Midbrain (tissue), 1 donor: ENCODE results near the gene MRPL1.
"Not testable (repeated sequence)": the region's sequence is repeated elsewhere in the genome, so short reads cannot be mapped to it uniquely, and the experiment has no call there.

ENCODE experiments used
- DNase-seq: peaks from one replicate; lab custom pipeline; 2025; lab: John Stamatoyannopoulos, UW

MRPL1 gene

DNA sequence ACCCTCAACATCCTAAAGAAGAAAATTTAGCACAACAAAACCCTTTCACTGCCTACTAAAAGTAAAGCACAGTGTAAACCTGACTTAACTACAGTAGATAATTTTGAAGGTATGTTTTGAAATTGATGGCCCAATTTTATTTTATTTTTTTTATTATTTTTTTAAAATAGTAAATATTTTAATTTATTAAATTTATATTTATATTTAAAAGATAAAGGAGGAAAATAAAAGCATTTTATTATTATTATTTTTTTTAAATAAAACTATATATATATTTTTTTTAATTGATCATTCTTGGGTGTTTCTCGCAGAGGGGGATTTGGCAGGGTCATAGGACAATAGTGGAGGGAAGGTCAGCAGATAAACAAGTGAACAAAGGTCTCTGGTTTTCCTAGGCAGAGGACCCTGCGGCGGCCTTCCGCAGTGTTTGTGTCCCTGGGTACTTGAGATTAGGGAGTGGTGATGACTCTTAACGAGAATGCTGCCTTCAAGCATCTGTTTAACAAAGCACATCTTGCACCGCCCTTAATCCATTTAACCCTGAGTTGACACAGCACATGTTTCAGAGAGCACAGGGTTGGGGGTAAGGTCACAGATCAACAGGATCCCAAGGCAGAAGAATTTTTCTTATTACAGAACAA is 120.4 kb downstream of the MRPL1 start:
- DNase-seq, result not testable (repeated sequence)

DNA sequence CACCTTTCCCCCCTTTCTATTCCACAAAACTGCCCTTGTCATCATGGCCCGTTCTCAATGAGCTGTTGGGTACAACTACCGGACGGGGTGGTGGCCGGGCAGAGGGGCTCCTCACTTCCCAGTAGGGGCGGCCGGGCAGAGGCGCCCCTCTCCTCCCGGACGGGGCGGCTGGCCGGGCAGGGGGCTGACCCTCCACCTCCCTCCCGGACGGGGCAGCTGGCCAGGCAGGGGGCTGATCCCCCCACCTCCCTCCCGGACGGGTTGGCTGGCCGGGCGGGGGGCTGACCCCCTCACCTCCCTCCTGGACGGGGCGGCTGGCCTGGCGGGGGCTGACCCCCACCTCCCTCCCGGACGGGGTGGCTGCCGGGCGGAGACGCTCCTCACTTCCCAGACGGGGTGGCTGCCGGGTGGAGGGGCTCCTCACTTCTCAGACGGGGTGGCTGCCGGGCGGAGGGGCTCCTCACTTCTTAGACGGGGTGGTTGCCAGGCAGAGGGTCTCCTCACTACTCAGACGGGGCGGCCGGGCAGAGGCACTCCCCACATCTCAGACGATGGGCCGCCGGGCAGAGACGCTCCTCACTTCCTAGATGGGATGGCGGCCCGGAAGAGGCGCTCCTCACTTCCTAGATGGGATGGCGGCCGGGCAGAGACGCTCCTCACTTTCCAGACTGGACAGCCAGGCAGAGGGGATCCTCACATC is 121.1 kb downstream of the MRPL1 start:
- not testable (repeated sequence) for DNase-seq

DNA sequence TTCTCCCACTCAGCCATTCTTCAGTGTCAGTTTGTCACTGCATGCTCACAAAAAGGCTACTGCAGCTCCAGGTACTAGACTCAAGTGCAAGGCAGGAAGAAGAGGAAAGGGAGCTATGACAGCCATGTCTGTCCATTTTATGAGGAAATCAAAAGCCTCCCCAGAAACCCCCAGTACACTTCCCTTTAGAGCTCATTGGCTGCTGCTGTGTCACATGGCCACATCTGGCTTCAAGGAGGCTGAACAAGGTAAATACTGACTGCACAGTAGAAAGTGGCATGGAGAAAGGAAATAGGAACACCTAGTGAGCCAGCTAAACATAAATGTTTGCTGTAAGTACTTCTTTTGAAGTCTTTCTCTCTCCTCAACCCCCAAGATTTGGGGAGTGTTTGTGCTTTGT is 127.3 kb downstream of the MRPL1 start:
- no peak for DNase-seq

DNA sequence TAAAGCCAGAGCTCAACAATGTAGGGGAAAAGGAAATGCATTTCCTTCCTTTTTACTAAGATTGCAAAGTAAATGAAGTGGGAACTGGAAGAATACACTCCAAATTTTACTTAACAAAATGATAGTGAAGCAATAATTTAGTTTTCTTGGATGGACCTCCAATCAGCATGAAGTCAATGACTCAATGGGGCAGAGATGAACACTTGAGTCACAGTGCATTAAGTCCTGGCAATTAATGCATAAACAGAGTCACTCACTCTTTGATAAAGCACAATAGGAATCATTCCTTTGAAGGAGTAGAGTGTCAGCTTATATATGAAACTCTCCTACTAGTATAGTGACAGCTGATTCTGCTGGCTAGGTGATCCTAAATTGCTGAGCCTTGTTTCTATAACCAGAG is 127.8 kb downstream of the MRPL1 start:
- DNase-seq, result no peak

DNA sequence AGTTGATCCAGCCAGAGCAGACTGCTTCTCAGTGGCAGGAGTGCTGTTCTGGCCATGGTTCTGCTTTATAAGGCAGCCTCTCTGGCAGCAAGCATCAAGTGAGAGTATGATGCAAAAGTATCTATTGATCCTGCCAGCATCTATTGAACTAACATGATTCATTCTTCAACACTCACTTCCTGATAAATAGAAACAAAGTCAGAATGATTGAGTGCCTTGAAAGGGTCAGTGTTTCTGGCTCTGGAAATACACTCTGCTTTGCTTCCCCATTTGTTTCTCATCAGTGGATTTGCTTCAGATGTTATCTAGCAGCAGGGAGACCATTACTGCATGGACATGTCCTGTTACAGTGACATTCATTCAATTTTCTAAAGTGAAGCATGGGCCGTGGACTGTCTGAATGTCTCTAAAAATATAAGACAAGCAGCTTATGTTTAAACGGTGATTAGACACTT is 128.3 kb downstream of the MRPL1 start:
- no peak for DNase-seq

DNA sequence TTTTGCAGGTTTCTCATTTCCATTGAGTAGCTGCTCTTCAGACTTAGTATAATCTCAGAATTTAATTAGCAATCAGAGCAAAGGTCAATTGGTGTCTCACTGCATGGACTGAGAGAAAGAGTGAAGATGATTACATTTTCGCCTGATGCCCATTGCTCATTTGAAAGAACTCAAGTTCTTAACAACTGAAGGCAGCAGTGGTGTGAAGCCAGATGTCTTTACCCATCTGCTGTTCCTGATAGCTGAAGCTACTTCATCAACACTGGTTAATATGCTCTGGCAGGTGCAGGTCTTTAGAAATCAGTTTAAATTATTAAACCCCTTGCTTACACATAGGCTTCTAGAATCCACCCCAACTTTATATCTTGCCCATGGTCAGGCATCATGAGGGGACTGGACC is 130.0 kb downstream of the MRPL1 start:
- no peak for DNase-seq

DNA sequence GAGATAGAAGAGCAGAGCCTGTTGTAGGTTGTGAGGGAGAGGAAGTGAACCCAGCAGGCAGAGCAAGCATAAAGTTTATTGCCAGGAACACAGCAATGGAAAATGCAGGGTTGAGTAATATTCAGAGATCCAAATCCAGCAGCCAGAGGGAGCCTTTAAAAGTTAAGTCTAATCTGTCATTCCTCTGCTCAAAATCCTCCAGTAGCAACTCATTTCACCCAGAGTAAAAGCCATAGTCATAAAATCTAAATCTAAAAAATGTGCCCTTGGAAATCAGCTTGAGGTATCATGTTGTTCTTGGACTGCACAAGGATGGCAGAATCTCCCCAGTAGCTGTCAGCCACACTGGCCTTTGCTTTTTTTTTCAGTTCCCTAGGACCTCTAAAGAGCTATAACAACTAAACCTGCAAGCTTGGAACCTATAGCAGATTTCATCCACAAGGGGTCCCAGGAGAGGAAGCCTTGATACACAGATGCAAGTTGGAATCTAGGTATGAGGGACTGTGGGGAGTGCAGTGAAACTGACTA is 131.6 kb downstream of the MRPL1 start:
- no peak for DNase-seq

DNA sequence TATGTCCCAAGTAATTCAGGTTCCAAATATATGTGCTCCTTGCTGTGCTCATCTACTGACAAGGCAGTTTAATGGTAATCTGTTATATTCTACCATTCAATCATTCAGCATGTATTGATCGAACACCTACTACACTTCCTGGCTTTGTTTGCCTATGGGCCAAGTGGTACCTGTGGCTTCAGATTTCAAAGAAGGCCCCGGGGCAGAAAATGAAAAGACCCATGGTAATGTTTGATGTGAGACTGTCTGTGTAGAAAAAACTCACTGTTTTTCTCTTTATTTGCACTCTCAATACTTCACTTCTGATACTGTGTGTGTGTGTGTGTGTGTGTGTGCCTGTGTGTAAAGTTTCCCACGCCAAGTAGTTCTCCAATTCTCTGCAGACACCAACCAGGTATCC is 133.4 kb downstream of the MRPL1 start:
- DNase-seq, result no peak

DNA sequence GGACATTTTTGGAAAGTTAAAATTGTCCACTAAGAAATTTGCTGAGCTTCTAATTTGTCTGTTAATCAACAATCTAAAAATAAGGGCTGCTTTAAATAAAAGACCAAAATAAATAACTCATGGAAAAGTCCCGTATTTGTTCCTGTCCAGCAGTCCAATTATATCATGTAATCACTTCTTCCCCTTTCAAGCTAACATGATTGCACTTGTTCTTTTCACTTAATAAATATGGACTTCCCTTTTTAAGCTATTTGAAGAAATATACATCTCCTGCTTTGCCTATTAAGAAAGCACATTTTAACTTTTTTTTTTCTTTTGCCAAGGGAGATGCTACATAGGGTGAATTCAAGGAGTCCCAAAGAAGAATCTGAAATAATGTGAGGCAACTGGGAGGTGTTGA is 138.9 kb downstream of the MRPL1 start:
- DNase-seq, result no peak

DNA sequence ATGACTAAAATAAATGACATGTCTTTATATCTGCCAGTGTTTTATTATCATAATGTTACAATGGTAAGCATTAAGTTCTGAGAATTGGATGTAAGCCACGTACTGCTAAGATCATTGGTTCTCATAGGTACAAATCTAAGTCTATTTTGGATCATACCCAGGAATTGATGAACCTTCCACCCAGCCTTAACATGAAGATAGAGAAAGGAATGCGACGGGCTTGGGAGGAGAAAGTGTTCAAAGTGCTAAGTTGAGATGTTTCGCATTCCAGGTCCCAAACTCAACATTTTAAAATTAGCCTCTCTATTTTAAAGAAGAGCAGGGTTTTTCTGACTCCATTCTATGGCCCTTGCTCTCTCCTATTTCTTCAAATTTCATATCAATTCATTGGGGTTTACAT is 139.6 kb downstream of the MRPL1 start:
- no peak for DNase-seq
